ENCODE data around the gene TWIST2.

- TF ChIP-seq CTCF (IDR thresholded peaks at IDR 0.05) (no peak), POLR2A (IDR thresholded peaks at IDR 0.05) (no peak), EP300 (IDR thresholded peaks at IDR 0.05) (no peak)
These were observed 48.8 kb downstream of the TWIST2 start for GRCh38 chr2:238896641-238897040.
